Measurements from ENCODE around the gene DSEL.

Gene DSEL

GRCh38 chr18:67504739-67505138 is 11.8 kb downstream of the DSEL start:
- H3K4me3 ChIP-seq (ENCODE audit: low read depth, low read length), result no peak overlapping the region
- no peak for TF ChIP-seq CTCF (IDR thresholded peaks at IDR 0.05; ENCODE audit: borderline replicate concordance, insufficient read depth, low read depth, low read length)

- no peak for TF ChIP-seq CTCF (IDR thresholded peaks at IDR 0.05; ENCODE audit: borderline replicate concordance, insufficient read depth, low read depth, low read length)
- no peak overlapping the region for H3K4me3 ChIP-seq (ENCODE audit: low read depth, low read length)
These were observed 15.9 kb downstream of the DSEL start for GRCh38 chr18:67500522-67501205.

- no peak for TF ChIP-seq CTCF (IDR thresholded peaks at IDR 0.05; ENCODE audit: borderline replicate concordance, insufficient read depth, low read depth, low read length)
- no peak overlapping the region for H3K4me3 ChIP-seq (ENCODE audit: low read depth, low read length)
These were observed 20.1 kb downstream of the DSEL start for GRCh38 chr18:67496469-67496868.

GRCh38 chr18:67486534-67486933 is 30.0 kb downstream of the DSEL start:
- no peak for TF ChIP-seq CTCF (IDR thresholded peaks at IDR 0.05; ENCODE audit: borderline replicate concordance, insufficient read depth, low read depth, low read length)
- no peak overlapping the region for H3K4me3 ChIP-seq (ENCODE audit: low read depth, low read length)

GRCh38 chr18:67485655-67486054 is 30.9 kb downstream of the DSEL start:
- H3K4me3 ChIP-seq (ENCODE audit: low read depth, low read length), result no peak overlapping the region
- no peak for TF ChIP-seq CTCF (IDR thresholded peaks at IDR 0.05; ENCODE audit: borderline replicate concordance, insufficient read depth, low read depth, low read length)

- H3K4me3 ChIP-seq (ENCODE audit: low read depth, low read length), result no peak overlapping the region
- no peak for TF ChIP-seq CTCF (IDR thresholded peaks at IDR 0.05; ENCODE audit: borderline replicate concordance, insufficient read depth, low read depth, low read length)
These were observed 32.1 kb downstream of the DSEL start for GRCh38 chr18:67484458-67484857.

GRCh38 chr18:67483952-67484351 is 32.6 kb downstream of the DSEL start:
- no peak overlapping the region for H3K4me3 ChIP-seq (ENCODE audit: low read depth, low read length)
- TF ChIP-seq CTCF (IDR thresholded peaks at IDR 0.05; ENCODE audit: borderline replicate concordance, insufficient read depth, low read depth, low read length), result no peak
